PC-9 (cell line): ENCODE results near the gene IFITM10.

Experiments
- EZH2 ChIP-seq: fragments of 200-600 bp; sonication (generic); IDR thresholded peaks from 2 replicates; pipeline ENCODE4 v1.8.0; 2017; ENCODE audit warnings: antibody characterized with exemption, low read depth
- TF ChIP-seq, protein P1 (sequence below): fragments of 200-600 bp; sonication (generic); conservative IDR thresholded peaks from 2 replicates; pipeline ENCODE4 v1.6.1; 2017; ENCODE audit warnings: mixed run types, antibody characterized with exemption, mild to moderate bottlenecking, moderate library complexity

- TF ChIP-seq EZH2: no peak
- TF ChIP-seq, protein P1, sequence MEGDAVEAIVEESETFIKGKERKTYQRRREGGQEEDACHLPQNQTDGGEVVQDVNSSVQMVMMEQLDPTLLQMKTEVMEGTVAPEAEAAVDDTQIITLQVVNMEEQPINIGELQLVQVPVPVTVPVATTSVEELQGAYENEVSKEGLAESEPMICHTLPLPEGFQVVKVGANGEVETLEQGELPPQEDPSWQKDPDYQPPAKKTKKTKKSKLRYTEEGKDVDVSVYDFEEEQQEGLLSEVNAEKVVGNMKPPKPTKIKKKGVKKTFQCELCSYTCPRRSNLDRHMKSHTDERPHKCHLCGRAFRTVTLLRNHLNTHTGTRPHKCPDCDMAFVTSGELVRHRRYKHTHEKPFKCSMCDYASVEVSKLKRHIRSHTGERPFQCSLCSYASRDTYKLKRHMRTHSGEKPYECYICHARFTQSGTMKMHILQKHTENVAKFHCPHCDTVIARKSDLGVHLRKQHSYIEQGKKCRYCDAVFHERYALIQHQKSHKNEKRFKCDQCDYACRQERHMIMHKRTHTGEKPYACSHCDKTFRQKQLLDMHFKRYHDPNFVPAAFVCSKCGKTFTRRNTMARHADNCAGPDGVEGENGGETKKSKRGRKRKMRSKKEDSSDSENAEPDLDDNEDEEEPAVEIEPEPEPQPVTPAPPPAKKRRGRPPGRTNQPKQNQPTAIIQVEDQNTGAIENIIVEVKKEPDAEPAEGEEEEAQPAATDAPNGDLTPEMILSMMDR: no peak
These were observed 15.1 kb downstream of the IFITM10 start for GRCh38 chr11:1735271-1735670.
